Umbilical cord (tissue), 2 donors: ENCODE results near the gene STYX. TPM values are rescaled to one million over a fixed set of nuclear protein-coding genes. Genes with fewer than 3 reads are reported as not detected.

Experiments used
- DNase-seq: peaks from one replicate; pipeline ENCODE4 v3.0.0-alpha.2; 2015; ENCODE audit warnings: low spot score
- total RNA-seq: library from RNA; depleted of rRNA; stranded (reverse); fragments of >200 nt; gene quantifications from one replicate; pipeline ENCODE4 v1.2.3, GENCODE V29; 2014; ENCODE audit warnings: low replicate concordance; ENCODE audit not compliant: insufficient read depth

STYX gene
- total RNA-seq = 36.4 TPM

GRCh38 chr14:52729925-52730708, at the start of gene STYX:
Gene STYX, plus strand, starts transcription at chr14:52730166. Its CDS starts 309 bp downstream, at chr14:52730475.
- peak; percentile 99 for DNase-seq

GRCh38 chr14:52683985-52684520, 45.9 kb upstream of the STYX start:
- DNase-seq = no peak

GRCh38 chr14:52686176-52686575, 43.8 kb upstream of the STYX start:
- DNase-seq = no peak

GRCh38 chr14:52690983-52691760, 38.8 kb upstream of the STYX start:
- no peak for DNase-seq

GRCh38 chr14:52692248-52692962, 37.6 kb upstream of the STYX start:
- DNase-seq = no peak

GRCh38 chr14:52693036-52693435, 36.9 kb upstream of the STYX start:
- DNase-seq = no peak

- DNase-seq = no peak
Measured at GRCh38 chr14:52693532-52693931, 36.4 kb upstream of the STYX start.

GRCh38 chr14:52694761-52695480, 35.0 kb upstream of the STYX start:
- DNase-seq = peak; percentile 38

GRCh38 chr14:52695481-52696091, 34.4 kb upstream of the STYX start, which contains the start of gene ERO1A:
Gene ERO1A, minus strand, starts transcription at chr14:52695558. Its CDS starts 77 bp downstream, at chr14:52695481.
- peak; percentile 88 for DNase-seq

GRCh38 chr14:52700701-52701172, 29.2 kb upstream of the STYX start:
- no peak for DNase-seq

GRCh38 chr14:52701223-52701622, 28.7 kb upstream of the STYX start:
- no peak for DNase-seq

GRCh38 chr14:52703225-52703624, 26.7 kb upstream of the STYX start:
- peak; percentile 46 for DNase-seq

GRCh38 chr14:52703664-52704063, 26.3 kb upstream of the STYX start:
- no peak for DNase-seq

GRCh38 chr14:52706286-52706685, 23.7 kb upstream of the STYX start:
- DNase-seq = no peak

GRCh38 chr14:52706724-52707706, 23.0 kb upstream of the STYX start, which contains the start of gene PSMC6:
Gene PSMC6, plus strand, starts transcription at chr14:52707200. Its CDS starts 20 bp downstream, at chr14:52707220.
- peak; percentile 96 for DNase-seq

- no peak for DNase-seq
Measured at GRCh38 chr14:52711666-52712065, 18.3 kb upstream of the STYX start.

GRCh38 chr14:52716155-52716554, 13.8 kb upstream of the STYX start:
- no peak for DNase-seq

- DNase-seq = no peak
Measured at GRCh38 chr14:52723514-52724359, 6.2 kb upstream of the STYX start.
